OCI-LY7 (cell line): ENCODE results near the gene SPSB1. TPM values are rescaled to one million over a fixed set of nuclear protein-coding genes. Genes with fewer than 3 reads are reported as not detected.

Experiments
- BruUV-seq: library from RNA; stranded (reverse); fragments of 400-500 nt; replicated peaks from 2 replicates; lab custom pipeline; 2021; lab: Mats Ljungman, UMichigan
- CTCF ChIA-PET: fragments of 300-600 bp; sonication (Branson Sonifier 250); formaldehyde crosslinking; loops from one replicate; lab custom pipeline; 2022; ENCODE audit warnings: antibody characterized with exemption; ENCODE audit not compliant: unreplicated experiment; lab: Charles Lee
- POLR2A ChIA-PET: fragments of 300-600 bp; sonication (Branson Sonifier 250); formaldehyde crosslinking; loops from one replicate; lab custom pipeline; 2022; ENCODE audit warnings: antibody characterized with exemption; lab: Charles Lee
- DNase-seq: peaks from one replicate; pipeline ENCODE4 v3.0.0-alpha.2; 2015; ENCODE audit warnings: low spot score
- H2AFZ ChIP-seq: fragments of 200-600 bp; sonication (generic), shearing (Covaris generic); 2 replicates; pipeline ENCODE4 v1.6.1; 2014; ENCODE audit warnings: mild to moderate bottlenecking, antibody characterized with exemption, low read length, moderate library complexity
- H3K27ac ChIP-seq: fragments of 200-600 bp; sonication (generic); 2 replicates; pipeline ENCODE4 v1.5.1; 2014; ENCODE audit warnings: mixed run types, low read depth, mild to moderate bottlenecking, moderate library complexity, low read length, inconsistent platforms; ENCODE audit not compliant: poor library complexity, severe bottlenecking
- H3K36me3 ChIP-seq: fragments of 200-600 bp; sonication (generic); 2 replicates; pipeline ENCODE4 v1.6.1; 2014; ENCODE audit warnings: mild to moderate bottlenecking, antibody characterized with exemption, low read length, moderate library complexity, mixed read lengths; ENCODE audit not compliant: insufficient read depth
- H3K4me1 ChIP-seq: fragments of 200-600 bp; sonication (generic); 2 replicates; pipeline ENCODE4 v1.5.1; 2014; ENCODE audit warnings: mild to moderate bottlenecking, low read length; ENCODE audit not compliant: insufficient read depth, poor library complexity, severe bottlenecking
- H3K4me2 ChIP-seq: fragments of 200-600 bp; sonication (generic); 2 replicates; pipeline ENCODE4 v1.6.1; 2014; ENCODE audit warnings: mild to moderate bottlenecking, low read length
- H3K4me3 ChIP-seq: fragments of 200-600 bp; sonication (generic); 2 replicates; pipeline ENCODE4 v1.5.1; 2014; ENCODE audit warnings: mild to moderate bottlenecking, low read depth, low read length; ENCODE audit not compliant: poor library complexity, severe bottlenecking
- H3K79me2 ChIP-seq: fragments of 200-600 bp; sonication (generic); 2 replicates; pipeline ENCODE4 v1.6.1; 2016; ENCODE audit warnings: low read depth, mild to moderate bottlenecking, low read length, moderate library complexity, mixed read lengths; ENCODE audit not compliant: insufficient read depth
- H3K9me2 ChIP-seq: fragments of 200-600 bp; sonication (generic); 2 replicates; pipeline ENCODE4 v1.6.1; 2016; ENCODE audit warnings: mild to moderate bottlenecking, low read length, mixed read lengths; ENCODE audit not compliant: insufficient read depth
- H3K9me3 ChIP-seq: fragments of 200-600 bp; sonication (generic); 2 replicates; pipeline ENCODE4 v1.6.1; 2014; ENCODE audit warnings: mild to moderate bottlenecking, mixed run types, low read length, mixed read lengths
- H4K20me1 ChIP-seq: fragments of 200-600 bp; sonication (generic); 2 replicates; pipeline ENCODE4 v1.6.1; 2014; ENCODE audit warnings: mild to moderate bottlenecking, antibody characterized with exemption, low read length, moderate library complexity, mixed read lengths; ENCODE audit not compliant: insufficient read depth
- EZH2phosphoT487 ChIP-seq: fragments of 200-600 bp; sonication (generic); IDR thresholded peaks from 2 replicates; pipeline ENCODE4 v1.6.1; 2018; ENCODE audit warnings: low read depth, borderline replicate concordance, mild to moderate bottlenecking, mixed run types, antibody characterized with exemption, low read length, moderate library complexity, mixed read lengths
- intact Hi-C: fragments of 100-400 bp; cut with micrococcal nuclease; formaldehyde crosslinking; loops from one replicate; pipeline ENCODE4 v1.10.0; 2022; ENCODE audit not compliant: unreplicated experiment
- total RNA-seq, 2 experiments: library from RNA; depleted of rRNA in 1 of 2; stranded (reverse); fragments of >200 nt in 1 of 2; shearing (Covaris generic) in 1 of 2; gene quantifications; 2 replicates each; pipeline ENCODE4 v1.2.3, GENCODE V29; 2014 to 2022
- TF ChIP-seq, protein P1 (sequence below): fragments of 200-600 bp; sonication (generic); conservative IDR thresholded peaks from 2 replicates; pipeline ENCODE4 v1.5.1; 2014; ENCODE audit warnings: mild to moderate bottlenecking, antibody characterized with exemption, low read length, moderate library complexity, mixed read lengths

The SPSB1 gene
- total RNA-seq, 2 experiments from 2014 or later: 1.2 to 14.0 TPM

DNA sequence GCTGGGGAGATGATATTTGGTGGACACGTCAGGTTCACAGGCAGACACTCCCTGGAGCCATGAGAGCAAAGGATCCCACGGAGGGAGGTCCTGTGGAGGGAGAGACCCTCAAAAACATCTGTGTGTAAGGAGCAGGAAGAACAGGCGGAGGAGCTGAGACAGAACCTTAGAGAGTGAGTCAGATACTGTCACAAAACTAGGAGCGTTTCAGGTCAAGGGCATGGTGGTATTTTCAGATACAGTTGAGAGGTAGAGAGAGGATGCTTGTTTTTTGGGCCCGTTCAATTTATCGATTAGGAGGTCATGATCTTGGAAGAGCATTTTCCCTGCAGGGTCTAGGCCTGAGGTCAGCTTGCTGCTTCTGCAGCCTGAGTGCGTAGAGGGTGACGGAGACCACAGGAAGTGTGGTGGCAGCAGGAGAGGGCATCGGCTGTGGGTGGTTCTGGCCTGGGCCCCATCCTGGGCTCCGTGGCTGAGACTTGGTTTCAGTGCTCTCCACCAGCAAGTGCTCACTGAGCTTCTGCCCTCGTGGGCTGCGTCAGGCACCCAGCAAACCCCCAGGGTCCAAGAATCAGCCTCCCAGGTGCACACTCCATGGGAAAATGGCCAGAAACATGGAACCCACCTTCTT is 39.9 kb downstream of the SPSB1 start:
- Histone ChIP-seq H3K4me1 (peaks cover 6% of the 10 kb centered on the region), H3K4me3 (no peak overlapping the region), H3K36me3 (no peaks in the 10 kb centered on the region), H3K9me3 (no peaks in the 10 kb centered on the region), H3K79me2 (no peaks in the 10 kb centered on the region; the same call in 1 of the 2 replicates), H4K20me1 (no peaks in the 10 kb centered on the region; the same call in 1 of the 2 replicates), H3K27ac (no peak overlapping the region), H3K4me2 (no peak overlapping the region), H3K9me2 (no peaks in the 10 kb centered on the region), H2AFZ (no peak overlapping the region)
- no TSS peak for BruUV-seq
- TF ChIP-seq, protein P1, sequence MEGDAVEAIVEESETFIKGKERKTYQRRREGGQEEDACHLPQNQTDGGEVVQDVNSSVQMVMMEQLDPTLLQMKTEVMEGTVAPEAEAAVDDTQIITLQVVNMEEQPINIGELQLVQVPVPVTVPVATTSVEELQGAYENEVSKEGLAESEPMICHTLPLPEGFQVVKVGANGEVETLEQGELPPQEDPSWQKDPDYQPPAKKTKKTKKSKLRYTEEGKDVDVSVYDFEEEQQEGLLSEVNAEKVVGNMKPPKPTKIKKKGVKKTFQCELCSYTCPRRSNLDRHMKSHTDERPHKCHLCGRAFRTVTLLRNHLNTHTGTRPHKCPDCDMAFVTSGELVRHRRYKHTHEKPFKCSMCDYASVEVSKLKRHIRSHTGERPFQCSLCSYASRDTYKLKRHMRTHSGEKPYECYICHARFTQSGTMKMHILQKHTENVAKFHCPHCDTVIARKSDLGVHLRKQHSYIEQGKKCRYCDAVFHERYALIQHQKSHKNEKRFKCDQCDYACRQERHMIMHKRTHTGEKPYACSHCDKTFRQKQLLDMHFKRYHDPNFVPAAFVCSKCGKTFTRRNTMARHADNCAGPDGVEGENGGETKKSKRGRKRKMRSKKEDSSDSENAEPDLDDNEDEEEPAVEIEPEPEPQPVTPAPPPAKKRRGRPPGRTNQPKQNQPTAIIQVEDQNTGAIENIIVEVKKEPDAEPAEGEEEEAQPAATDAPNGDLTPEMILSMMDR: no peak
- TF ChIP-seq EZH2phosphoT487: no peak
- ChIA-PET POLR2A (no interaction called here), CTCF (interaction anchor here (0.7 kb wide), 1 partner anchor 377 kb away, joined by 4 read pairs; no protein-coding TSS in a partner anchor)
- intact Hi-C loops: no loop called here
- no peak for DNase-seq

DNA sequence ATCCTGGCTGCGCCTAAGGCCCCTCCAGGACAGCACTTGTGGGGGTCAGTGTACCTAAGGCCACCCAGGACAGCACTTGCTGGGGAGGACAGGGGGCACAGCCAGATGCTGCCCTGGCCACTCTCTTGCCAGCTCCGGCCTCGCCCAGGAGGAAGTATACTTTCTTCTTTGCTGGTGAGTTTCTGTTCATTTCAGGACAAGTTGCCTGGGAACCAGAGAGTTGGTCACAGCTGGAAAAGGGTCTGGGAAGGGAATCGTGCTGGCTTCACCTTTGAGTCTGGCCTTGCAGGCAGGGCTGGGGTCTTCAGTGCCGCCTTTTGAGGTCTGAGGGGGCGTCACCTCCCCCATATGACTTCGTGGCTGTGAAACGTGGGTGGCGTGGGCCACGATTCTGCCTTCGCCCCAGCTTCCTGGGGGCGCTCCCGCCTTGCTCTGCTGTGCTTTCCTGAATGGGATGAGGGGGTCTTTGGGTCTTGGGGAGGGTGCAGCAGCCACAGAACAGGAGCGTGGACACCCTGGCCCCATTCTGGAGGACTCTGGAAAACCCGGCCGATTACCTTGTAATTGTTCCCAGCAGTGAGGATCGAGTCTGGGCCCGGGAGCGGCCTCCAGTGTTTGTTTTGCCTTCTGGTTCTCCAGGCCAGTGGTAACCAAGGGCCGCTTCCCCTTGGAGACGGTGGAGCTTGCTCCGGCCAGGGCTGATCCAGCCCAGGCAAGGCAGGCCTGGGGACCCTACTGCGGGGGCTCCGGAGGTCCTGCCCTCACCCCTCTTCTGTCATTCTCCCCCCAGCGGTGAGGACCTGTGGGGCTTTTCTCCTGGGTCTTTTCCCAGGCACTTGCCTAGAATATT is 45.9 kb downstream of the SPSB1 start:
- ChIA-PET POLR2A (no interaction called here), CTCF (no interaction called here)
- no TSS peak for BruUV-seq
- H3K9me2 ChIP-seq: no peaks in the 10 kb centered on the region
- H3K79me2 ChIP-seq: no peaks in the 10 kb centered on the region
- no peaks in the 10 kb centered on the region for H3K4me1 ChIP-seq
- no peaks in the 10 kb centered on the region for H3K36me3 ChIP-seq
- H3K4me2 ChIP-seq: no peak overlapping the region
- TF ChIP-seq, protein P1: no peak
- TF ChIP-seq EZH2phosphoT487: no peak
- H3K4me3 ChIP-seq: no peak overlapping the region
- intact Hi-C loops: no loop called here
- no peak overlapping the region for H2AFZ ChIP-seq
- H3K9me3 ChIP-seq: no peaks in the 10 kb centered on the region
- no peaks in the 10 kb centered on the region; the same call in 1 of the 2 replicates for H4K20me1 ChIP-seq
- no peak for DNase-seq
- no peak overlapping the region for H3K27ac ChIP-seq
